NT2/D1 (cell line): Measurements from ENCODE around the gene NIPAL1.

Source experiments
- SUZ12 ChIP-seq: IDR thresholded peaks from 2 replicates; pipeline ENCODE4 v1.6.1; 2011; ENCODE audit not compliant: insufficient read length, insufficient read depth; ENCODE audit errors: extremely low read depth
- YY1 ChIP-seq: IDR thresholded peaks from 2 replicates; pipeline ENCODE4 v1.6.1; 2011; ENCODE audit not compliant: insufficient read length, insufficient read depth
- ZNF274 ChIP-seq: IDR thresholded peaks from 2 replicates; pipeline ENCODE4 v1.6.1; 2011; ENCODE audit warnings: mild to moderate bottlenecking, low read depth, low read length

DNA sequence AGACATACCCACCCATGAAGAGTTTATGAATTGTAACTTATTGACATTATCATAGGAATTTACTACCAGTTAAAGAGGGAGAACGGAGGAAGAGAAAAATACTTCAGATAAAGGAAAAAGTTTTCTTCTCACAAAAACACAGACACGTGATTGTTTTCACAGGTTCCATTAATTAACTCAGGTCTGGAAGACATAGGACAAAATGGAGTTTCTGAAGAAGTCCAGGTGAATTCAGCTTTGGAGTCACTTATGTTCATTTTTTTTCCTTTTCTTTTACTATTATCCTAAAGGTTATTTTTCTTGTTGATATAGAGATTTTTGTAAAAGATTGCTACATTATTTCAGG is 20.5 kb downstream of the NIPAL1 start:
- no peak for TF ChIP-seq YY1
- no peak for TF ChIP-seq ZNF274
- no peak for TF ChIP-seq SUZ12
